Stimulated activated memory B cell treated with anti-CD40 and anti-IgM and Interleukin-4, amounts not matched to agents 10 μg/mL and 1 μg/mL and 100 μg/mL, for 72 hours (primary cell): ENCODE data around the gene SLC16A12.

Experiments
- ATAC-seq: fragments of 150-1000 bp; cut with Tn5 transposase; 2 replicates; pipeline ENCODE4 v1.10.0; 2021
- H3K27ac Mint-ChIP-seq: one replicate; pipeline ENCODE4 v1.8.0; 2022; ENCODE audit warnings: mild to moderate bottlenecking, mixed read lengths
- H3K27me3 Mint-ChIP-seq: one replicate; pipeline ENCODE4 v1.8.0; 2022; ENCODE audit warnings: mixed read lengths
- H3K36me3 Mint-ChIP-seq: one replicate; pipeline ENCODE4 v1.8.0; 2022; ENCODE audit warnings: mixed read lengths
- H3K4me1 Mint-ChIP-seq: one replicate; pipeline ENCODE4 v1.8.0; 2022; ENCODE audit warnings: mixed read lengths
- H3K4me3 Mint-ChIP-seq: one replicate; pipeline ENCODE4 v1.8.0; 2022; ENCODE audit warnings: mild to moderate bottlenecking, moderate library complexity, mixed read lengths
- H3K9me3 Mint-ChIP-seq: one replicate; pipeline ENCODE4 v1.8.0; 2022; ENCODE audit warnings: mixed read lengths

Gene SLC16A12

GRCh38 chr10:89503652-89504370, 31.6 kb downstream of the SLC16A12 start:
- ATAC-seq: no peak
- Mint-ChIP-seq H3K27ac (no peak overlapping the region), H3K36me3 (no peaks in the 10 kb centered on the region), H3K27me3 (peaks cover 17% of the 10 kb centered on the region), H3K9me3 (no peaks in the 10 kb centered on the region), H3K4me1 (peaks cover 12% of the 10 kb centered on the region), H3K4me3 (no peak overlapping the region)

DNA sequence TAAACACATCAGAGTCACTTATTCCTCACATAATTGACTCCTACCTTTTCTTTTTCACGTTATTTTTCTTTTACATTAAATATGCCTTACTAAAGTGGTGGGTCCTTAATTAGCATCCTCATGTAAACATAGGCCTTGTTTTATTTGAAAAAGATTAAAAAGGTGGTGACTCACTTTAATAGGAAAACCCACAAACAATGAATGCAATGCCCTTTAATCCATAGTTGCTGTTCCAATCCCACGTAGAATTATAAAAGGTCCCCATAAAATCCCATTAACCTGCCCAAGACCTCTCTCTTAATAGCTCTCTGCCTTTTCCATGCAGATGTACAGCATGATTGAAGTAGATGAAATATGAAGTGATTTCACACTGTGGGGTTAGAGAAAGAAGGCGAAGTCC, 32.2 kb downstream of the SLC16A12 start:
- peaks cover 12% of the 10 kb centered on the region for H3K4me1 Mint-ChIP-seq
- H3K36me3 Mint-ChIP-seq: no peaks in the 10 kb centered on the region
- peaks cover 10% of the 10 kb centered on the region for H3K27me3 Mint-ChIP-seq
- no peak overlapping the region for H3K27ac Mint-ChIP-seq
- no peak overlapping the region for H3K4me3 Mint-ChIP-seq
- ATAC-seq: no peak
- H3K9me3 Mint-ChIP-seq: no peaks in the 10 kb centered on the region

- no peak for ATAC-seq
- Mint-ChIP-seq H3K4me3 (no peak overlapping the region), H3K27ac (no peak overlapping the region), H3K36me3 (no peaks in the 10 kb centered on the region), H3K9me3 (no peaks in the 10 kb centered on the region), H3K27me3 (peaks cover 10% of the 10 kb centered on the region), H3K4me1 (peaks cover 12% of the 10 kb centered on the region)
These were observed 32.8 kb downstream of the SLC16A12 start for GRCh38 chr10:89502549-89502948.

DNA sequence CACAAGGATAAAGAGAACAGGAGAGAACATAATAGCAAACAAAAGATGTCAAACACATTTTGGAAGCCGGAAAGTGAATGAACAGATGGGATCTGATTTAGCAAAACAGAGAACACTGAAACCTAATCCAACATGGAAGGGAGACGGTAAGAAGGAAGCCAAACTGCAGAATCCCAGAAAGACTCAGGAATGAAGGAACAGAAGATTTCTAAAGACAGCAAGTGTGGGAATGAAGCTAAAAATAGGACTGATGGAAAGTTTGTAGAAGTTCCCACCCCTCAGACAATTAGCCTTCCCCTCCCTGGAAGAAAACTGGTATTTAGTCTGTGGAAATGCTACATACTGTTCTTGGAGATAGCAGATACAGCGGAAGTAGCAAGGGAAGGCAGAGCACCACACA, 40.8 kb downstream of the SLC16A12 start:
- no peak overlapping the region for H3K4me3 Mint-ChIP-seq
- ATAC-seq: no peak
- peaks cover 42% of the 10 kb centered on the region for H3K27me3 Mint-ChIP-seq
- no peaks in the 10 kb centered on the region for H3K36me3 Mint-ChIP-seq
- H3K9me3 Mint-ChIP-seq: no peaks in the 10 kb centered on the region
- H3K4me1 Mint-ChIP-seq: no peaks in the 10 kb centered on the region
- H3K27ac Mint-ChIP-seq: no peak overlapping the region

GRCh38 chr10:89494068-89494467, 41.3 kb downstream of the SLC16A12 start:
- no peak overlapping the region for H3K4me3 Mint-ChIP-seq
- H3K4me1 Mint-ChIP-seq: no peaks in the 10 kb centered on the region
- no peaks in the 10 kb centered on the region for H3K9me3 Mint-ChIP-seq
- no peak for ATAC-seq
- H3K27me3 Mint-ChIP-seq: peaks cover 42% of the 10 kb centered on the region
- H3K27ac Mint-ChIP-seq: no peak overlapping the region
- no peaks in the 10 kb centered on the region for H3K36me3 Mint-ChIP-seq

- peaks cover 42% of the 10 kb centered on the region for H3K27me3 Mint-ChIP-seq
- no peak overlapping the region for H3K27ac Mint-ChIP-seq
- H3K4me3 Mint-ChIP-seq: no peak overlapping the region
- no peaks in the 10 kb centered on the region for H3K4me1 Mint-ChIP-seq
- ATAC-seq: no peak
- no peaks in the 10 kb centered on the region for H3K9me3 Mint-ChIP-seq
- H3K36me3 Mint-ChIP-seq: no peaks in the 10 kb centered on the region
These were observed 43.5 kb downstream of the SLC16A12 start for GRCh38 chr10:89491932-89492331.

- no peaks in the 10 kb centered on the region for H3K36me3 Mint-ChIP-seq
- no peaks in the 10 kb centered on the region for H3K4me1 Mint-ChIP-seq
- H3K9me3 Mint-ChIP-seq: no peaks in the 10 kb centered on the region
- no peak overlapping the region for H3K27ac Mint-ChIP-seq
- no peak for ATAC-seq
- H3K27me3 Mint-ChIP-seq: peaks cover 44% of the 10 kb centered on the region
- H3K4me3 Mint-ChIP-seq: no peak overlapping the region
These were observed 44.6 kb downstream of the SLC16A12 start for GRCh38 chr10:89490596-89491335.

- no peak for ATAC-seq
- H3K9me3 Mint-ChIP-seq: no peaks in the 10 kb centered on the region
- H3K36me3 Mint-ChIP-seq: no peaks in the 10 kb centered on the region
- no peak overlapping the region for H3K4me3 Mint-ChIP-seq
- H3K4me1 Mint-ChIP-seq: peaks cover 15% of the 10 kb centered on the region
- H3K27ac Mint-ChIP-seq: no peak overlapping the region
- peaks cover 9% of the 10 kb centered on the region for H3K27me3 Mint-ChIP-seq
These were observed 53.1 kb downstream of the SLC16A12 start for GRCh38 chr10:89482256-89482655.

DNA sequence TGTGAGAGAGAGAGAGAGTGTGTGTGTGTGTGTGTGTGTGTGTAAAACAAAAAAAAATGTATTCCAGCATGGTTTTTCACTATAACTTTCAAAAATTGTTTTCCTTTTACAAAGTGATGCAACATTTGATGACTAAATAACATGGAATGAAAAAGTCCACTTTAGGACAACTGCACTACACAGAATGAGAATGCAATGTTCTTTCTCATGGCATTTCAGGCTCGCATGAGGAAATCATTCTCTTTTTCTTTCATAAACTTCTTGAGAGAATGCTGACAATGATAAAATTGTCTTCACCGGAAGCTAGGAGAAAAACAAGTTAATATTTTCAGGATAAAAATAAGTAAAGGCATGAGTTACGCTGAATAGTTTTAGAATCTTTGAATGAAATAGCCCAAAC, 53.7 kb downstream of the SLC16A12 start:
- no peak for ATAC-seq
- peaks cover 7% of the 10 kb centered on the region for H3K27me3 Mint-ChIP-seq
- no peak overlapping the region for H3K27ac Mint-ChIP-seq
- no peaks in the 10 kb centered on the region for H3K9me3 Mint-ChIP-seq
- peaks cover 15% of the 10 kb centered on the region for H3K4me1 Mint-ChIP-seq
- no peaks in the 10 kb centered on the region for H3K36me3 Mint-ChIP-seq
- no peak overlapping the region for H3K4me3 Mint-ChIP-seq

GRCh38 chr10:89479771-89480446, 55.5 kb downstream of the SLC16A12 start:
- no peak overlapping the region for H3K27ac Mint-ChIP-seq
- H3K4me1 Mint-ChIP-seq: peaks cover 15% of the 10 kb centered on the region
- H3K9me3 Mint-ChIP-seq: no peaks in the 10 kb centered on the region
- no peaks in the 10 kb centered on the region for H3K36me3 Mint-ChIP-seq
- H3K27me3 Mint-ChIP-seq: no peaks in the 10 kb centered on the region
- H3K4me3 Mint-ChIP-seq: no peak overlapping the region
- ATAC-seq: no peak

- Mint-ChIP-seq H3K4me1 (peaks cover 15% of the 10 kb centered on the region), H3K9me3 (no peaks in the 10 kb centered on the region), H3K27me3 (peaks cover 5% of the 10 kb centered on the region), H3K36me3 (no peaks in the 10 kb centered on the region), H3K4me3 (no peak overlapping the region), H3K27ac (no peak overlapping the region)
- no peak for ATAC-seq
These were observed 56.4 kb downstream of the SLC16A12 start for GRCh38 chr10:89478739-89479654.

GRCh38 chr10:89478085-89478738, 57.2 kb downstream of the SLC16A12 start:
- ATAC-seq: peak; percentile 71
- H3K4me1 Mint-ChIP-seq: peaks cover 15% of the 10 kb centered on the region
- peaks cover 11% of the 10 kb centered on the region for H3K27me3 Mint-ChIP-seq

GRCh38 chr10:89476150-89476549, 59.2 kb downstream of the SLC16A12 start:
- peaks cover 11% of the 10 kb centered on the region for H3K27me3 Mint-ChIP-seq
- no peak for ATAC-seq
- no peaks in the 10 kb centered on the region for H3K9me3 Mint-ChIP-seq
- H3K4me3 Mint-ChIP-seq: no peak overlapping the region
- H3K36me3 Mint-ChIP-seq: no peaks in the 10 kb centered on the region
- H3K27ac Mint-ChIP-seq: no peak overlapping the region
- peaks cover 15% of the 10 kb centered on the region for H3K4me1 Mint-ChIP-seq

More at GRCh38 chr10:89478085-89478738, 57.2 kb downstream of the SLC16A12 start:
- H3K9me3 Mint-ChIP-seq: no peaks in the 10 kb centered on the region
- H3K27ac Mint-ChIP-seq: no peak overlapping the region
- no peaks in the 10 kb centered on the region for H3K36me3 Mint-ChIP-seq
- no peak overlapping the region for H3K4me3 Mint-ChIP-seq

DNA sequence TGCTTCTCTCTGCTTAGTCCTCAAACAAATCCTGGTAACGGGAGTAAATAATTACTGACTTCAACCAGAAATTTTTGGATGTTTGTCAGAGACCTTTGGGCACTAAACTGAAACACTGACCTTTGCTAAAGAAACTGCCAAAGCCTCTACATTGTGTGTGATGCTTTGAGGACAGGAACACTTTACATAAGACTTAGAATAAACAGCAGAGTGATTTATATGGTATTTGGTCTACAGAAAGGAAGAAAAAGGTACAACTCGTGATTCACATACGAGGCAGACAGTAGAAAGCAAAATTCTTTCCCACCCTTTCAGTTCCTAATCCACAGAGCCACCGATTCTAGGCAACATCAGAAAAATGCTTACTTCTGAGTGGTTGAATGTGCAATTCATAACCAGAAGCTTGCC, 59.8 kb downstream of the SLC16A12 start:
- H3K27ac Mint-ChIP-seq: no peak overlapping the region
- no peaks in the 10 kb centered on the region for H3K36me3 Mint-ChIP-seq
- ATAC-seq: no peak
- H3K27me3 Mint-ChIP-seq: peaks cover 11% of the 10 kb centered on the region
- H3K9me3 Mint-ChIP-seq: no peaks in the 10 kb centered on the region
- peaks cover 20% of the 10 kb centered on the region for H3K4me1 Mint-ChIP-seq
- H3K4me3 Mint-ChIP-seq: no peak overlapping the region
